ENCODE measurements around the gene TASP1. TPM values are rescaled to one million over a fixed set of nuclear protein-coding genes. Genes with fewer than 3 reads are reported as not detected.

The TASP1 gene
- total and polyA plus RNA-seq, 8 donors, result 2.9 to 33.8 (median 6.9) TPM

DNA sequence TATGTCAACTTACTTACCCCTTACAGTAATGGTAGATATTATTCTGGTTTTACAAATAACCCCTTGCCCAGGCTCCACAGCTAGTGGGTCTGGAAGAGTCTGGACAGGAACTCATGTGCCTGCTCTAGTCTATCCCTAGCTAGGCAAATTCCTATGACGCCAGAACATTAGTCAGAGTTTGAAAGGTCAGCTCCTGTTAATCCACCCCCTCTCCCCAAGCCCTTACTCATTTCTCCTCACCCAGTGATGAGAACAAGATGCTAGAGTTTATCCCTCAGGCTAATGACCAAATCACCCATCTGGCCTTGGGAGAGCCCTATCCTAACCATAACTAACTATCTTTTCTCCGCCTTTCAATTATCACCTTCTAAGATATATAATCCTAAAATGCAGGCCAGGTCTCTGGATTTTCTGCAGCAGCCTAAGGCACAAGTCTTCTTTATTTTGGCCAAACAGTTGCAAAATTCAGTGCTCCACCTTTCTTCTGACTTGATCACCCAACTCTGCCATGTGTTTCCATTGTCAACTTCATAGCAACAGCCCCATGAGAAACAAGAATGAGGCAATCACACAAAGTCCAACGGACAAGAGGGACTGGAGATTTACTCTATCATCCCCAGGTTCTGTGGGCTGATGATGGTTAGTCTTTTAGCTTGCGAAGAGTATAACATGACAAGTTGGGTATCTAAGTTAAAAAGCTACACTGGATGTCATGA is 113.3 kb downstream of the TASP1 start:
- no peaks in the 10 kb centered on the region for H3K4me1 ChIP-seq
- H3K4me3 ChIP-seq, result no peak overlapping the region
- 85 to 92% (median 91%) methylated on average over 4 of the region's 4 CpGs for WGBS, 5 donors
- no peak for DNase-seq
- TF ChIP-seq, protein P1, sequence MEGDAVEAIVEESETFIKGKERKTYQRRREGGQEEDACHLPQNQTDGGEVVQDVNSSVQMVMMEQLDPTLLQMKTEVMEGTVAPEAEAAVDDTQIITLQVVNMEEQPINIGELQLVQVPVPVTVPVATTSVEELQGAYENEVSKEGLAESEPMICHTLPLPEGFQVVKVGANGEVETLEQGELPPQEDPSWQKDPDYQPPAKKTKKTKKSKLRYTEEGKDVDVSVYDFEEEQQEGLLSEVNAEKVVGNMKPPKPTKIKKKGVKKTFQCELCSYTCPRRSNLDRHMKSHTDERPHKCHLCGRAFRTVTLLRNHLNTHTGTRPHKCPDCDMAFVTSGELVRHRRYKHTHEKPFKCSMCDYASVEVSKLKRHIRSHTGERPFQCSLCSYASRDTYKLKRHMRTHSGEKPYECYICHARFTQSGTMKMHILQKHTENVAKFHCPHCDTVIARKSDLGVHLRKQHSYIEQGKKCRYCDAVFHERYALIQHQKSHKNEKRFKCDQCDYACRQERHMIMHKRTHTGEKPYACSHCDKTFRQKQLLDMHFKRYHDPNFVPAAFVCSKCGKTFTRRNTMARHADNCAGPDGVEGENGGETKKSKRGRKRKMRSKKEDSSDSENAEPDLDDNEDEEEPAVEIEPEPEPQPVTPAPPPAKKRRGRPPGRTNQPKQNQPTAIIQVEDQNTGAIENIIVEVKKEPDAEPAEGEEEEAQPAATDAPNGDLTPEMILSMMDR (IDR thresholded peaks at IDR 0.05), result no peak
- TF ChIP-seq POLR2AphosphoS5 (IDR thresholded peaks at IDR 0.05), result no peak
- TF ChIP-seq POLR2A (IDR thresholded peaks at IDR 0.05), result no peak
- no peak for TF ChIP-seq EP300 (IDR thresholded peaks at IDR 0.05)
- no peaks in the 10 kb centered on the region for H3K9me3 ChIP-seq
- H3K36me3 ChIP-seq, result peaks cover 3 to 66% (median 44%) of the 10 kb centered on the region in 4 donors
- no peaks in the 10 kb centered on the region for H3K27me3 ChIP-seq
- H3K27ac ChIP-seq, result no peak overlapping the region
- intact Hi-C loops (cut with DNase I; ENCODE audit: low total_unique reads), result no loop called here

DNA sequence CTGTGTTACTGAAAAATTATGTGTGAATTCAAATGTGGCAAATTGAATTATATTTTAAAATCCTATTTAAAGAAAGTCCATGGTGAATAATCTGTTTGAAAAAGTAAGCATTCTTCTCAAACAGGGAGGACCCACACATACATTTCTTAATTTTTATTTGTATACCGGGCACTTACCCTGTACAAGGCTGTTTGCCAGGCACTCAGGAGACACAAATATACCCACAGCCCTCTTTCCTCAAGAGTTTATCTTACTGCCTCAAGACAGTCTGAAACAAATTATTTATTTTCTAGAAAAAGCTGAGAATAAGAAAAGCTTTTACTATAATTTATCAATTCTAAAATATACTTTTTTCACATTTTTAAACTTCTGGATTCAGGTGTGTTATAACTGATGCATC is 114.4 kb downstream of the TASP1 start:
- intact Hi-C loops (cut with DNase I; ENCODE audit: low total_unique reads), result no loop called here
- no peaks in the 10 kb centered on the region for H3K27me3 ChIP-seq
- H3K9me3 ChIP-seq, result no peaks in the 10 kb centered on the region
- 83 to 95% (median 94%) methylated on average over 1 of the region's 1 CpG for WGBS, 5 donors
- H3K4me3 ChIP-seq, result no peak overlapping the region
- no peaks in the 10 kb centered on the region for H3K4me1 ChIP-seq
- H3K27ac ChIP-seq, result no peak overlapping the region
- DNase-seq, result no peak
- H3K36me3 ChIP-seq, result peaks cover 3 to 66% (median 44%) of the 10 kb centered on the region in 4 donors
- no peak for TF ChIP-seq POLR2A (IDR thresholded peaks at IDR 0.05)
- no peak for TF ChIP-seq POLR2AphosphoS5 (IDR thresholded peaks at IDR 0.05)
- TF ChIP-seq EP300 (IDR thresholded peaks at IDR 0.05), result no peak
- TF ChIP-seq, protein P1 (IDR thresholded peaks at IDR 0.05), result no peak

DNA sequence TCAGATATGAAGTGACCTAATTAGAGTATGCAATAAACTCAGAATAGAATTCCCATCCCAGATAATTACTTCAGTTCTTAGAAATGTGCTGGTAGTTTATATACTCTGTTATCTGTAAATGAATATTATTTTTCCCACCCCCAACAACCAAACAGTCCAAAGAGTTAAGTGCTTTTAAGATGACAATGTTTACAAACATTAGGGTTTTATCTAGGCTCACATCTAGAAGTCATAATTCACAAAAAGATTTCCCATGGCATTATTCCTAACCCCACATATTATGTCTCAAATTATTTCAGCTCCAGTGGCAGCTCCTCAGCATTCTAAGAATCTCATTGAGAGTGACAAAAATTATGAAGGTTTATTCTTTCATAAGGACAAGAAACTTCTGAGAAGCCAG is 120.9 kb downstream of the TASP1 start:
- intact Hi-C loops (cut with DNase I; ENCODE audit: low total_unique reads), result no loop called here
- TF ChIP-seq EP300 (IDR thresholded peaks at IDR 0.05) (no peak), POLR2AphosphoS5 (IDR thresholded peaks at IDR 0.05) (no peak), POLR2A (IDR thresholded peaks at IDR 0.05) (no peak)
- TF ChIP-seq, protein P1 (IDR thresholded peaks at IDR 0.05), result no peak
- Histone ChIP-seq H3K27me3 (no peaks in the 10 kb centered on the region), H3K27ac (no peak overlapping the region), H3K4me1 (peaks cover 0 to 6% (median 0%) of the 10 kb centered on the region in 4 donors), H3K9me3 (peaks cover 0 to 5% (median 0%) of the 10 kb centered on the region in 4 donors), H3K4me3 (no peak overlapping the region), H3K36me3 (peaks cover 0 to 42% (median 21%) of the 10 kb centered on the region in 4 donors)
- no peak for DNase-seq

DNA sequence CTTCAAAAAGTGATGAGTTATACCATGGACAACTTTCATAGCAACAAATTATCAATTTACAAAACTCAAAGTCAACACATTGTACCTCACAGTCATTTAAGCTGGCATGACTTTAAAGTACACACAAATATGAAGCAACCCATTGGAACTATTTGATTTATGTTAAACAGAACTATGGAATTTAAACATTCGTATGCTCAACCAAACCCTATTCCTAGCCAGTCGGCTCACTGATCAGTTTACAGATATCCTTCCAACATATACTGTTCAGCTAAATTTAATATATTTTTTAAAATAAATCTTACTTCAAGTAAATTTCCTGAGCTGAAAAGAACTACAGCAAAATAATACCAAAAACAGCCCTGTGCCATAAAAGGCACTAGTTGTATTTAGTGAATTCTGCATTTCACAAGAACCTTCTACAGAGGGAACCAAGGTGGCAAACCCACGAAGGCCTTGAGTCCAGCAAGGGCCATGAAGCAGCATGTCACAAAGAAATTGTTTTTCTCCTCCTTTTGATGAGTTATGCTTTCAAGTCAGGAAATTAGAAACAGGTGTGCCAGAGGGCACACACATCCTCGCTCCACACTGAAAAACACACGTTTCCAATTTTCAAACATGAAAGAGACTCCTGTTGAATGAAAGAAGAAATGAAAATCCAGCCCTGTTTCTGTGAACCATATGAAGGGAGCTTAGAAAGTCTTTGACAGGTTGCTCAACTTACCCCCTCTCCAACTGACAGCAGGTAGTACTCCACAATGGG is 122.8 kb downstream of the TASP1 start:
- Histone ChIP-seq H3K4me3 (no peak overlapping the region), H3K36me3 (peaks cover 0 to 31% (median 11%) of the 10 kb centered on the region in 4 donors), H3K9me3 (peaks cover 0 to 5% (median 0%) of the 10 kb centered on the region in 4 donors), H3K4me1 (peaks cover 0 to 6% (median 0%) of the 10 kb centered on the region in 4 donors), H3K27ac (no peak overlapping the region), H3K27me3 (no peaks in the 10 kb centered on the region)
- TF ChIP-seq POLR2AphosphoS5 (IDR thresholded peaks at IDR 0.05) (no peak), POLR2A (IDR thresholded peaks at IDR 0.05) (no peak), EP300 (IDR thresholded peaks at IDR 0.05) (no peak)
- TF ChIP-seq, protein P1 (IDR thresholded peaks at IDR 0.05), result no peak
- 83 to 92% (median 89%) methylated on average over 5 of the region's 5 CpGs for WGBS, 5 donors
- DNase-seq, result no peak
- intact Hi-C loops (cut with DNase I; ENCODE audit: low total_unique reads), result no loop called here
